HG02610 (cell line): ENCODE measurements around the gene CIB2.
A peak's percentile ranks its signal among the peaks of the same experiment; 100 is the strongest.

ENCODE experiments used
- ATAC-seq: cut with Tn5 transposase; IDR thresholded peaks from one replicate; pipeline ENCODE4 v1.9.1; 2021; ENCODE audit warnings: mild to moderate bottlenecking, moderate library complexity; ENCODE audit not compliant: unreplicated experiment

The CIB2 gene

DNA sequence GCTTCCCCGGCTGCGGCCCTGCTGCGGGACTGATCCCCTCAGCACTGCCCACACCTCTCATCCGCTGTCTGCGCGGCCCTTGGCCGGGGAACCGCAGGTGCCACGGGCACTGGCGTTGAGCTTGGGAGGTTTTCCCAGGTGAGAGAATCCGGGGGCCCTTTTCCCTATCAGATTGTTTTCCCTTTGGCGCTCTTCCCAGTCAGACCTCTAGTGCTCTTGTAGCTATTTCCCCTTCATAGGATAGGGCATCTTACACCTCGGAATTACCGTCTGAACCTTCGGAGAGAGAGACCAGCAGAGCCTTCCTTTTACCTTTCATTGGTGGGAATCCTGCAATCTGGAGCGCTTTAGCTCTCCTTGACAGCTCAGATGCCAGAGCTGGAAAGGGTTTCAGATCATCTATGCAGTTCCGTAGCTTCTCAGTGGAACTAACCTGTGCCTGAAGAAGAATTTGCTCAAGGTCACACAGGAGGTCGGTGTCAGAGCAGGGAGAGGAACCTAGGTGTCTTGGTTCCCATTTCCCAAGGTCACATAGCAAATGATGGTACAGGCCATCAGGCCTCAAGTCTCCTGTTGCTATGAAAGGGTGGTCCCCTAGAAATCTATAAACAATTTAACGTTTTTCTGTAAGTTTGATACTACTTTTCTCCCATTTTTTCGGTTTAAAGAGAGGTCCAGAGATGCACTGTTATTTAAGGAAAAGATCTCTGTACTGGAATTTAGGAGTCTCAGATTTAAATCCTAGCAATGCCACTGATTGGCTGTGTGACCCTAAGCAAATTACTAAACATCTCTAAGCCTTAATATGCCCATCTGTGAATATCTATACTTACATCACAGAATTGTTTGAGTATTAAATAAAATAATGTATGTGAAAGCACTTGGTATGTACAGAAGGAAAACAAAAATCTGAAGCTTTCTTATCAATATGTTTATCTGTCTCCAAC lies 18.8 kb upstream of the CIB2 start:
- ATAC-seq, result no peak

DNA sequence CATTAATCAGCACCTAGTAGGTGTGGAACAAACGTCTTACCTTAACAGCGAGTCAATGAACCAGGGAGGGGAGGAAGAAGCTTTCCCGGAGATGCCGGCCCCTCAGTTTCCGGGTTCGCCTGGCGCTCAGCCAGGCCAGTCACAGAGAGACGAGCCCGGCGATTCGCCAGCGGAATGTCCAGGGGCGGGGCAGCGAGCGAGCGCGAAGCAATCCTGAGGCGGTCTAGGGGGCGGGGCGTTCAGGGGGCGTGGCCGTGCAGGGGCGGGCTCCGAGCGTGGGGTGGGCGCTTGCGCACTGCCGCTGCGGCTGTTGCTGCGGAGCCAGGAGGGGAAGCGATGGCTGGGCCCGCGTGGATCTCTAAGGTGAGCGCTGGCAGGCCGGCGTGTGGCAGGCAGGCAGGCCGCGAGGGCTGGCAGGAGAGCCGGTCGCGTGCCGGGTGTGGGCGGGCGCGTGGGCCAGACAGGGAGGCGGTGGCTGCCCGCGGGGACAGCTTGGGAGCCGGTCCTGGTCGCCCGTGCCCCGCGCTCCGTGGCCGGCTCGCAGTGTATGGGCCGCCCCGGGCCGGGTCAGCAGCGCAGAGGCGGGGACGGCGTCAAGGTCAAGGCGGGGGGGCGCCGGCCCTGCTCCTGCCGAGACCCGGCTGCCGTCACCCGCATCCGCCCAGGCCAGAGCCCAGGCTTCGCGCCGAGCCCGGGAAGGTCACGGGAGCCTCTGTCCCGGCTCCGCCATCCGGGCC lies 18.0 kb upstream of the CIB2 start, which contains the start of gene IDH3A:
TSS of gene IDH3A (plus strand) at position 295 of the 737 bp plus-strand sequence. CDS start at position 337, 42 bp downstream.
- peak; percentile 83 for ATAC-seq

DNA sequence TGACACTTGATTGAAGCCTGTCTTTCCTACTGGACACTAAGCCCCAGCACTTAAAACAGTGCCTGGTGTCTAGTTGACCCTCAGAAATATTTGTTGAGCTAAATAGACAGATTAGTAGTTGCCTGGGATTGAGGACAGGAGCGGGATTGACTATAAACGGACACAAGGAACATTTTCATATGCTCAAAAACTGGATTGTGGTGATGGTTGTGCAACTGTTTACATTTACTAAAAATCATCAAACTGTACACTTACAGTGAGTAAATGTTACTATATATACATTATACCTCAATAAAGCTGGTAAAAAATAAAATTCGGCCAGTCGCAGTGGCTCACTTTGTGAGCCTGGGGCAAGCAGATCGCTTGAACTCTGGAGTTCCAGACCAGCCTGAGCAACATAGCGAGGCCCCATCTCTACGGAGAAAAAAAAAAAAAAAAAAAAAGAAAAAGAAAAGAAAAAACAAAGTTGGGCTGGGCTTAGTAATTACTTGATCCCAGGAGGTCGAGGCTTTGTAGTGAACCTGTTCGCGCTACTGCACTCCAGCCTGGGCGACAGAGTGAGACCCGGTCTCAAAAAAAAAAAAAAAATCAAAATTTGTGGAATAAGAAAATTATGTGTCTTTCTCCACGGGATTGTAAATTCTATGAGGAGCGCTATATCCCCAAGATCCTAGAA lies 17.3 kb upstream of the CIB2 start:
- no peak for ATAC-seq

DNA sequence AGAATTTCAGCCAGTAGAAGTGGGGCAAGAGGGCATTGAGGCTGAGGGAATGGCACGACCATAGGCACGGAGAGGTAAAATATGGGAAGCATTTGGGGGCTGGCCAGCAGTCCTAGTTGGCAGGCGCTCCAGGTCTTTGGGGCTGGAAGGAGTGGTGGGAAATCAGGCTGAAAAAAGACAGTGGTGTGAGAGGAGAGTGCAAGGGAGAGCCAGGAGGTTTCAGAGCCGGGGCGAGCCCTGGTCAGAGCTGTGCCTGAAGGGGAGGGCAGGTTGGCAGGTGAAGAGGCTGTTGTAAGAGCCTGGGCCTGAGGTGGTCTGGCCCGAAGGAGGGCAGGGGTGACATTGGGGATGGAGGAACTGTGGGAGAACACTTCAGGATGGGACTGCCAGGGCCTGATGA lies 16.3 kb upstream of the CIB2 start:
- ATAC-seq, result no peak

DNA sequence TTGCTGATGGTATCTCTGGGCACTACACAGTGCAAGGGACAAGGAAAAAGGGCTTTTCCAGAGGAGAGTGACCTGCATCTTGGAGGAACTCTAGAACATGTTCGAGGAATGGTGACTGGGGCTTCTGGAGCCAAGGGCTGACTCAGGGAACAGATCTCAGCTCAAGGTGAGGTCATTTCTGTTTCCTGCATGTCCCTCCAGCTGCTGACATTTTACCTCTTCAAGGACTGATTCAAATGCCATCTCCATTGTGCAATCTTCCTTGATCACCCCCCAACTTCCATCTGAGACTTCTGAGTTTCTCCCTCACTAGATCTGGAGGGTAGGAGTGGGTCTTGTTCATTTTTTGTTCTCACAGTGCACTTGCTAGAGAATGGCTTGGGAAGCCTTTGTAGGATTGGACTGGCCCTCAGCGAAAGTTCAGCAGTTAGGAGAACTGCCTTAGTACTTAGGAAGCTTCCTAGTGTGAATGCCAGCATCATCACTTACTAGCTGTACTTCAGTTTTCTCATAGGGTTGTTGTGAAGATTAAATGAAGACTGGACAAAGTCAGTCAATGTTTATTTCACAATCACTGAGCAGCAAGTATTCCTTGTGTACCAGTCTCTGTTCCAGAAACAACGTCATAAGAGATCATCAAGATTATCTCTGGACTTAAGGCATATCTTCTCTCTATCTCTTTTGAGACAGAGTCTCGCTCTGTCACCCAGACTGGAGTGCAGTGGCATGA lies 15.3 kb upstream of the CIB2 start:
- no peak for ATAC-seq

GRCh38 chr15:78142332-78142731 lies 11.1 kb upstream of the CIB2 start:
- no peak for ATAC-seq

GRCh38 chr15:78140292-78140691 lies 9.0 kb upstream of the CIB2 start:
- no peak for ATAC-seq

DNA sequence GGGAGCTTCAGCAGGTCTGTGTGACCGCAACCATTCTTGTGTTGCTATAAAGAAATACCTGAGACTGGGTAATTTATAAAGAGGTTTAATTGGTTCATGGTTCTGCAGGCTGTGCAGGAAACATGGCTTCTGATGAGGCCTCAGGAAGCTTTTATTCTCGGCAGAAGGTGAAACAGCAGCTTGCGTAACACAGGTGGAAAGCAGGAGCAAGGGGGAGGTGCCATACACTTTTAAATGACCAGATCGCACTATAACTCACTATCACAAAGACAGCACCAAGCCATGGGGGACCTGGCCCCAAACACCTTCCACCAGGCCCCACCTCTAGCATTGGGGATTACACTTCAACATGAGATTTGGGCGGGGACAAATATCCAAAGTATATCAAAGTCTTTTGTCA lies 8.3 kb upstream of the CIB2 start:
- ATAC-seq, result no peak

GRCh38 chr15:78133801-78134200 lies 2.6 kb upstream of the CIB2 start:
- no peak for ATAC-seq

GRCh38 chr15:78130466-78131294 lies 565 bp downstream of the CIB2 start:
- ATAC-seq, result peak; percentile 42

- ATAC-seq, result no peak
These were observed 1.4 kb downstream of the CIB2 start for GRCh38 chr15:78129751-78130287.

GRCh38 chr15:78129077-78129750 lies 2.0 kb downstream of the CIB2 start:
- no peak for ATAC-seq

- no peak for ATAC-seq
These were observed 3.4 kb downstream of the CIB2 start for GRCh38 chr15:78127882-78128281.

- ATAC-seq, result no peak
These were observed 6.0 kb downstream of the CIB2 start for GRCh38 chr15:78125267-78125666.

GRCh38 chr15:78120523-78120922 lies 10.7 kb downstream of the CIB2 start:
- no peak for ATAC-seq

DNA sequence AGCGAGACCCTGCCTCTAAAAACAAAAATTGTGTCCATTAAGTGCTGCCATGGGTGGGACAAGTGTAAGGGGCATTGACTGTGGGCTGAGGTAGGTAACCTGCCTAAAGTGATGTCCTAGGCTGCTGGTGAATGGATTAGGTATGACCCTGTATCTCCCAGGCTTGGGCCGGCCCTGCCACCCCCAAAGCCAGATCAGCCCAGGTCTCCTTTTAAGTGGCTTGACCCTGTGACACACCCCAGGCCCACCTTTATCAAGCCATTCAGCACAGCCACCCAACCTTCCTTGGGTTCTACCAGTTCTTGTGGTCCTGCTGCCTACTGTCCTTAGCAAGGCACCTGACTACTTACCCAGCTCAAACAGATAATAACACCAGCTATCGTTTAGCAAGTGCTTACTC lies 18.7 kb downstream of the CIB2 start:
- no peak for ATAC-seq

- no peak for ATAC-seq
These were observed 19.5 kb downstream of the CIB2 start for GRCh38 chr15:78111788-78112187.

- ATAC-seq, result no peak
These were observed 20.2 kb downstream of the CIB2 start for GRCh38 chr15:78110916-78111475.

GRCh38 chr15:78110096-78110495 lies 21.1 kb downstream of the CIB2 start:
- ATAC-seq, result no peak
